Esophagus muscularis mucosa (tissue), 4 donors: ENCODE measurements around the gene MAGI1.

Experiments
- EP300 ChIP-seq: sonication (generic); formaldehyde crosslinking; IDR thresholded peaks from one replicate; pipeline ENCODE4 v1.6.1; 2017; ENCODE audit warnings: antibody characterized with exemption
- POLR2A ChIP-seq: fragments of 450-650 bp; IDR thresholded peaks from one replicate; pipeline ENCODE4 v1.6.1; 2017; ENCODE audit warnings: antibody characterized with exemption, moderate library complexity, mild to moderate bottlenecking, low read depth
- POLR2AphosphoS5 ChIP-seq, 2 donors: sonication (generic); formaldehyde crosslinking; IDR thresholded peaks; one replicate each; pipeline ENCODE4 v1.6.1; 2017; ENCODE audit warnings: antibody characterized with exemption in 2 of 2
- TF ChIP-seq, protein P1 (sequence below), 3 experiments: fragments of 200-600 bp in 2 of 3; fragments of 450-650 bp in 1 of 3; sonication (generic) in 2 of 3; IDR thresholded peaks; one replicate each; pipeline ENCODE4 v1.5.1; 2017 to 2019; ENCODE audit warnings: antibody characterized with exemption in 3 of 3, mild to moderate bottlenecking in 2 of 3, moderate library complexity in 1 of 3

GRCh38 chr3:65305836-65306235 lies 732.9 kb downstream of the MAGI1 start:
- TF ChIP-seq POLR2AphosphoS5 (IDR thresholded peaks at IDR 0.05) (no peak), POLR2A (no peak), EP300 (no peak)
- TF ChIP-seq, protein P1, sequence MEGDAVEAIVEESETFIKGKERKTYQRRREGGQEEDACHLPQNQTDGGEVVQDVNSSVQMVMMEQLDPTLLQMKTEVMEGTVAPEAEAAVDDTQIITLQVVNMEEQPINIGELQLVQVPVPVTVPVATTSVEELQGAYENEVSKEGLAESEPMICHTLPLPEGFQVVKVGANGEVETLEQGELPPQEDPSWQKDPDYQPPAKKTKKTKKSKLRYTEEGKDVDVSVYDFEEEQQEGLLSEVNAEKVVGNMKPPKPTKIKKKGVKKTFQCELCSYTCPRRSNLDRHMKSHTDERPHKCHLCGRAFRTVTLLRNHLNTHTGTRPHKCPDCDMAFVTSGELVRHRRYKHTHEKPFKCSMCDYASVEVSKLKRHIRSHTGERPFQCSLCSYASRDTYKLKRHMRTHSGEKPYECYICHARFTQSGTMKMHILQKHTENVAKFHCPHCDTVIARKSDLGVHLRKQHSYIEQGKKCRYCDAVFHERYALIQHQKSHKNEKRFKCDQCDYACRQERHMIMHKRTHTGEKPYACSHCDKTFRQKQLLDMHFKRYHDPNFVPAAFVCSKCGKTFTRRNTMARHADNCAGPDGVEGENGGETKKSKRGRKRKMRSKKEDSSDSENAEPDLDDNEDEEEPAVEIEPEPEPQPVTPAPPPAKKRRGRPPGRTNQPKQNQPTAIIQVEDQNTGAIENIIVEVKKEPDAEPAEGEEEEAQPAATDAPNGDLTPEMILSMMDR (IDR thresholded peaks at IDR 0.05): no peak
